AG04450 (cell line): ENCODE results near the gene GLS2. TPM values are rescaled to one million over a fixed set of nuclear protein-coding genes. Genes with fewer than 3 reads are reported as not detected.

ENCODE experiments used
- CTCF ChIA-PET: fragments of 300-600, 350-600 bp; formaldehyde crosslinking; extraction: SDS; loops from one replicate; lab custom pipeline; 2022; ENCODE audit warnings: antibody characterized with exemption, inconsistent platforms; lab: Charles Lee
- POLR2A ChIA-PET: fragments of 350-600 bp; formaldehyde crosslinking; extraction: SDS; loops from one replicate; lab custom pipeline; 2021; ENCODE audit warnings: antibody characterized with exemption, inconsistent platforms; lab: Yijun Ruan, JAX
- DNase-seq: peaks from one replicate; pipeline ENCODE4 v3.0.0-alpha.2; 2011; ENCODE audit warnings: low read depth, low spot score
- H3K27ac ChIP-seq: one replicate; pipeline ENCODE4 v1.5.1; 2012; ENCODE audit warnings: low read depth, low read length, control low read depth
- H3K27me3 ChIP-seq: one replicate; pipeline ENCODE4 v1.6.0; 2012; ENCODE audit warnings: low read length; ENCODE audit not compliant: control insufficient read depth, insufficient read depth
- H3K4me3 ChIP-seq: 2 replicates; pipeline ENCODE4 v1.5.1; 2011; ENCODE audit warnings: mild to moderate bottlenecking, low read depth, low read length, control low read depth
- H3K9me3 ChIP-seq: 2 replicates; pipeline ENCODE4 v1.5.1; 2012; ENCODE audit warnings: low read length; ENCODE audit not compliant: control insufficient read depth, insufficient read depth
- CTCF ChIP-seq: IDR thresholded peaks from 2 replicates; pipeline ENCODE4 v1.5.1; 2011; ENCODE audit warnings: low read depth, low read length, control low read depth, inconsistent platforms
- polyA plus RNA-seq: library from polyadenylated mRNA; depleted of rRNA; stranded (reverse); fragments of >200 nt; gene quantifications from 2 replicates; pipeline ENCODE4 v1.2.3, GENCODE V29; 2011; rRNA removed

The GLS2 gene
- polyA plus RNA-seq, 1 experiment: 0.12 TPM

GRCh38 chr12:56431288-56431687 lies 56.7 kb downstream of the GLS2 start:
- H3K27me3 ChIP-seq: no peaks in the 10 kb centered on the region
- ChIA-PET POLR2A (no interaction called here), CTCF (no interaction called here)
- H3K9me3 ChIP-seq: no peaks in the 10 kb centered on the region
- TF ChIP-seq CTCF: no peak
- no peak overlapping the region for H3K4me3 ChIP-seq
- DNase-seq: no peak
- H3K27ac ChIP-seq: no peak overlapping the region

- no peak overlapping the region for H3K27ac ChIP-seq
- H3K9me3 ChIP-seq: no peaks in the 10 kb centered on the region
- ChIA-PET POLR2A (no interaction called here), CTCF (no interaction called here)
- TF ChIP-seq CTCF: no peak
- H3K4me3 ChIP-seq: no peak overlapping the region
- DNase-seq: no peak
- H3K27me3 ChIP-seq: no peaks in the 10 kb centered on the region
Observed at GRCh38 chr12:56425940-56426438, 62.0 kb downstream of the GLS2 start.

- no peaks in the 10 kb centered on the region for H3K9me3 ChIP-seq
- no peak for DNase-seq
- TF ChIP-seq CTCF: no peak
- CTCF ChIA-PET: interaction anchor here (0.5 kb wide), 1 partner anchor 21 kb away, joined by 3 read pairs; no protein-coding TSS in a partner anchor
- H3K4me3 ChIP-seq: no peak overlapping the region
- no peaks in the 10 kb centered on the region for H3K27me3 ChIP-seq
- POLR2A ChIA-PET: no interaction called here
- H3K27ac ChIP-seq: no peak overlapping the region
Observed at GRCh38 chr12:56425193-56425592, 62.8 kb downstream of the GLS2 start.

Other genes with a start within 250 kb of the GLS2 start
- gene ANKRD52, start 229.8 kb downstream of the GLS2 start, polyA plus RNA-seq: 16.0 and 20.2 TPM in 2 replicates
- gene COQ10A, start 221.2 kb downstream of the GLS2 start, polyA plus RNA-seq: 12.1 and 15.6 TPM in 2 replicates
- 167 and 173 TPM in 2 replicates for gene CS, start 187.8 kb downstream of the GLS2 start, polyA plus RNA-seq
- 186 and 194 TPM in 2 replicates for gene CNPY2, start 172.2 kb downstream of the GLS2 start, polyA plus RNA-seq
- 18.5 and 22.2 TPM in 2 replicates for gene PAN2, start 154.2 kb downstream of the GLS2 start, polyA plus RNA-seq
- gene IL23A, start 149.3 kb downstream of the GLS2 start, polyA plus RNA-seq: 0.19 TPM in 1 of 2 replicates, not detected in the other
- 179 and 193 TPM in 2 replicates for gene STAT2, start 128.1 kb downstream of the GLS2 start, polyA plus RNA-seq
- not detected in 2 replicates for gene APOF, start 125.3 kb downstream of the GLS2 start, polyA plus RNA-seq
- 2.0 and 3.3 TPM in 2 replicates for gene TIMELESS, start 38.7 kb downstream of the GLS2 start, polyA plus RNA-seq
- not detected in 2 replicates for gene MIP, start 33.5 kb downstream of the GLS2 start, polyA plus RNA-seq
- 2.0 TPM in 2 replicates for gene SPRYD4, start 19.6 kb downstream of the GLS2 start, polyA plus RNA-seq
- 96.4 and 117 TPM in 2 replicates for gene RBMS2, start 33.7 kb upstream of the GLS2 start, polyA plus RNA-seq
- gene BAZ2A, start 142.2 kb upstream of the GLS2 start, polyA plus RNA-seq: 43.9 and 52.8 TPM in 2 replicates
- 974 and 975 TPM in 2 replicates for gene ATP5F1B, start 157.8 kb upstream of the GLS2 start, polyA plus RNA-seq
- gene PTGES3, start 200.1 kb upstream of the GLS2 start, polyA plus RNA-seq: 80.1 and 112 TPM in 2 replicates
- gene NACA, start 237.1 kb upstream of the GLS2 start, polyA plus RNA-seq: 596 and 723 TPM in 2 replicates